ENCODE measurements around the gene SPTBN2. TPM values are rescaled to one million over a fixed set of nuclear protein-coding genes. Genes with fewer than 3 reads are reported as not detected.

The SPTBN2 gene
- total and polyA plus RNA-seq, 3 donors from 2014 or later: 116 to 239 (median 159) TPM

DNA sequence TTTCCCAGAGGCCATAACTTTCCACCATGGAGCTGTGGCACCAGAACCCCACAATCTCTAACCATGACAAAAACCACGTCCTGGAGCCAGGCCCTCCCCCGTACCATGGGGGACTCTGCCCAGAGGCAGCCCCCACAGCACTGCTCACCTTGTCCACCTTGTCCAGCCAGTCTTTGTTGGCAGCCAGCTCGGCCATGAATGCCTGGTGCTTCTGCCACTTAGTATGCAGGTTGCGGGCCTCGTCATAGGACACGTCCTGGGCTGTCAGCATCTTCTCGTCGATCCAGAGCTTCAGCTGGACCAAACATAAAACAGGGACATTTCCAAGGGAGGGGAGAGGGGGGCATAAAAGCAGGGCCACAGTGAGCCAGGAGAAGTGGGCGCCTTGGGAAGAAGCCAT, 30.5 kb downstream of the SPTBN2 start:
- 95% methylated on average over 9 of the region's 9 CpGs for WGBS, 2 donors
- TF ChIP-seq POLR2A (IDR thresholded peaks at IDR 0.05): no peak
- TF ChIP-seq, protein P1, sequence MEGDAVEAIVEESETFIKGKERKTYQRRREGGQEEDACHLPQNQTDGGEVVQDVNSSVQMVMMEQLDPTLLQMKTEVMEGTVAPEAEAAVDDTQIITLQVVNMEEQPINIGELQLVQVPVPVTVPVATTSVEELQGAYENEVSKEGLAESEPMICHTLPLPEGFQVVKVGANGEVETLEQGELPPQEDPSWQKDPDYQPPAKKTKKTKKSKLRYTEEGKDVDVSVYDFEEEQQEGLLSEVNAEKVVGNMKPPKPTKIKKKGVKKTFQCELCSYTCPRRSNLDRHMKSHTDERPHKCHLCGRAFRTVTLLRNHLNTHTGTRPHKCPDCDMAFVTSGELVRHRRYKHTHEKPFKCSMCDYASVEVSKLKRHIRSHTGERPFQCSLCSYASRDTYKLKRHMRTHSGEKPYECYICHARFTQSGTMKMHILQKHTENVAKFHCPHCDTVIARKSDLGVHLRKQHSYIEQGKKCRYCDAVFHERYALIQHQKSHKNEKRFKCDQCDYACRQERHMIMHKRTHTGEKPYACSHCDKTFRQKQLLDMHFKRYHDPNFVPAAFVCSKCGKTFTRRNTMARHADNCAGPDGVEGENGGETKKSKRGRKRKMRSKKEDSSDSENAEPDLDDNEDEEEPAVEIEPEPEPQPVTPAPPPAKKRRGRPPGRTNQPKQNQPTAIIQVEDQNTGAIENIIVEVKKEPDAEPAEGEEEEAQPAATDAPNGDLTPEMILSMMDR (IDR thresholded peaks at IDR 0.05): no peak
- no peaks in the 10 kb centered on the region for H3K4me1 ChIP-seq
- H3K27me3 ChIP-seq: no peaks in the 10 kb centered on the region
- H3K9me3 ChIP-seq: no peaks in the 10 kb centered on the region
- no peak overlapping the region for H3K27ac ChIP-seq
- no peaks in the 10 kb centered on the region for H3K36me3 ChIP-seq (ENCODE audit: low read depth, missing control alignments)
- no peak overlapping the region for H3K4me3 ChIP-seq
- intact Hi-C loops (cut with DNase I; ENCODE audit: low total_unique reads): loop anchor here (10.0 kb wide), 1 partner anchor 136 kb away; no protein-coding TSS in a partner anchor
- DNase-seq: no peak

DNA sequence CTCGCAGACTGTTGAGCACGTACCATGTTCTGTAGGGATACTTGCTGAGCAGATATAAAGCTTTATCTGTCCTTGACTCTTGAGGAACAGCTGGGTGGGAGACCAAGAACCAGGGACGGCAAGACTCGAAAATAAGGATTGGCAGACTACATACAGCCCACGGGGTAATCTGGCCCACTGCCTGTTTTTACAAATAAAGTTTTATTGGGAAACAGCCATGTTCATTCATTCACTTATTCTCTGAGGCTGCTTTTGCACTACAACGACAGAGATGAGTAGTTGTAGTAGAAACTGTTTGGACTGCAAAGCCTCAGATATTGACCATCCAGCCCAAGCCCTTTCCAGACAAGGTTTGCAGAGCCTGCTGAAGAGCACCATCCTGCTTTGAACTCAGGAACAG, 31.0 kb downstream of the SPTBN2 start:
- H3K4me1 ChIP-seq: no peaks in the 10 kb centered on the region
- TF ChIP-seq, protein P1 (IDR thresholded peaks at IDR 0.05): no peak
- no peak for TF ChIP-seq POLR2A (IDR thresholded peaks at IDR 0.05)
- intact Hi-C loops (cut with DNase I; ENCODE audit: low total_unique reads): loop anchor here (10.0 kb wide), 1 partner anchor 137 kb away; no protein-coding TSS in a partner anchor
- H3K4me3 ChIP-seq: no peak overlapping the region
- no peak overlapping the region for H3K27ac ChIP-seq
- DNase-seq: no peak
- no peaks in the 10 kb centered on the region for H3K36me3 ChIP-seq (ENCODE audit: low read depth, missing control alignments)
- 81 to 90% methylated on average over 6 of the region's 6 CpGs for WGBS, 2 donors
- H3K27me3 ChIP-seq: no peaks in the 10 kb centered on the region
- H3K9me3 ChIP-seq: no peaks in the 10 kb centered on the region

DNA sequence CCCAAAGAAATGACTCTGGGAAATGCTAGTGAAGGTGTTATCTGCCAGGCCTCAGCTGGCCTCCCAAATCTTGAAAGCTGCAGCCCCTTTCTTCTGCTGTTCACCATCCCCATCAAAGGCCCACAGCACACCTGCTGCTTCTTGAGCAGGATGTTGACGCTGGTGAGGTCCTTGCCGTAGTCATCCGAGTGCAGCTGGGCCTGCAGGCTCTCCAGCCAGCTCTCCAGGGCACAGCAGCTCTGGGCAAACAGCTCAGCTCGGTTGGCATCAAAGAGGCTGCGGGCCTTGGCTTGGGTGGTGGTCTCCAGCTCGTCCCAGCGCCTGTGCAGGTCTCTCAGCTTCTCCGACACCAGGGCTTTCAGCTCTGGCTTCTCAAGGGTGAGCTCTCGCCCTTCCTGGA, 32.9 kb downstream of the SPTBN2 start:
- 85 to 98% methylated on average over 8 to 9 of the region's 9 CpGs for WGBS, 2 donors
- Histone ChIP-seq H3K4me3 (no peak overlapping the region), H3K9me3 (no peaks in the 10 kb centered on the region), H3K27me3 (no peaks in the 10 kb centered on the region), H3K27ac (no peak overlapping the region), H3K36me3 (ENCODE audit: low read depth, missing control alignments) (no peaks in the 10 kb centered on the region), H3K4me1 (no peaks in the 10 kb centered on the region)
- DNase-seq: no peak
- intact Hi-C loops (cut with DNase I; ENCODE audit: low total_unique reads): loop anchor here (10.0 kb wide), 1 partner anchor 139 kb away; no protein-coding TSS in a partner anchor
- TF ChIP-seq, protein P1 (IDR thresholded peaks at IDR 0.05): no peak
- TF ChIP-seq POLR2A (IDR thresholded peaks at IDR 0.05): no peak

DNA sequence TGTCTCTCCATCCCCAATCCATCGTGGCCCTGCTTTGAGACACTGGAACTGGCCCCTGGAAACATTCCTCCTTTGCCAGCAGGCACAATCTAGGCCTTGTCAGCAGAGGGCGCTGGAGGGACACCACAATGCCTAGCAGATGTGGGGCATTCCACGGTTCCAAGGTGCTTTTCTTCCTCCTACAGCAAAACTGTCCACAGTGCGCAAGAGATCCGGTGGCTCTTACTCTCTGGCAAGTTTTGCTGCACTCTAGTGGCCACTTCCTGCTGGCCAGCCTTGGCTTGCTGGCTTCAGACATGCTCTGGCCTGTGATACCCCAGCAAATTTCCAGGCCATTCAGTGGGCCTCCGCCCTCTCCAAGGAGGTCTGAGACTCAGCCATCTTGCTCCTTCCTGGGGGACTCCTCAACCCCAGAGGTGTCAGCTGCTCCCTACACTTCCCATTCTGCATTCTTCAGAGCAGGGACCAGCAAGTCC, 34.2 kb downstream of the SPTBN2 start:
- DNase-seq: peak; percentile 95
- TF ChIP-seq, protein P1 (IDR thresholded peaks at IDR 0.05): peak; percentile 89 to 97 (median 90)
- no peak for TF ChIP-seq POLR2A (IDR thresholded peaks at IDR 0.05)
- Histone ChIP-seq H3K36me3 (ENCODE audit: low read depth, missing control alignments) (no peaks in the 10 kb centered on the region), H3K27me3 (no peaks in the 10 kb centered on the region), H3K9me3 (no peaks in the 10 kb centered on the region), H3K27ac (no peak overlapping the region), H3K4me1 (no peaks in the 10 kb centered on the region), H3K4me3 (no peak overlapping the region)
- intact Hi-C loops (cut with DNase I; ENCODE audit: low total_unique reads): loop anchor here (10.0 kb wide), 1 partner anchor 140 kb away; no protein-coding TSS in a partner anchor
- 28 to 40% methylated on average over 6 of the region's 6 CpGs for WGBS, 2 donors

DNA sequence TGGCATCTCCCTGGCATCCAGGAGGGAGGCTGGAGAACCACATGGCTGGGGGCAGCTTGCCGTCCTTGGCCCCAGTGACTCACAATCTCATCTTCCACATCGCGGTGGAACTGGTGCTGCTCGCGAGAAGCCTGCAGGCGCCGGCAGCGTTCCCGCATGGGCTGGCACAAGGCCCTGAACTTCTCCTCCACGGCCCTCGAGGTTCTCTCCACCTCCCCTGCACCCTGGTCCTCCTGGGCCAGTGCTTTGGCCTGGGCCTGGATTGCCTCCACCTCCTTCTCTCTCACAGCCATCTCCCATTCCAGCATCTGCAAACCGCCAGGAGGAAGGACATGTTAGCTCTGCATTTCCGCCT, 35.0 kb downstream of the SPTBN2 start:
- Histone ChIP-seq H3K4me3 (no peak overlapping the region), H3K9me3 (no peaks in the 10 kb centered on the region), H3K4me1 (no peaks in the 10 kb centered on the region), H3K36me3 (ENCODE audit: low read depth, missing control alignments) (no peaks in the 10 kb centered on the region), H3K27me3 (no peaks in the 10 kb centered on the region), H3K27ac (no peak overlapping the region)
- TF ChIP-seq, protein P1 (IDR thresholded peaks at IDR 0.05): no peak
- TF ChIP-seq POLR2A (IDR thresholded peaks at IDR 0.05): no peak
- no peak for DNase-seq
- intact Hi-C loops (cut with DNase I; ENCODE audit: low total_unique reads): loop anchor here (10.0 kb wide), 1 partner anchor 141 kb away; no protein-coding TSS in a partner anchor
- 78 to 80% methylated on average over 13 of the region's 13 CpGs for WGBS, 2 donors

Data from testis (tissue), 3 donors.